GM12878 (cell line): ENCODE data around the gene N4BP2L2. TPM values are rescaled to one million over a fixed set of nuclear protein-coding genes. Genes with fewer than 3 reads are reported as not detected.

Experiments used
- ATAC-seq: fragments of 200-7000 bp; cut with Tn5 transposase; 3 replicates; pipeline ENCODE4 v1.9.1; 2020; ENCODE audit warnings: mild to moderate bottlenecking, moderate library complexity
- BruUV-seq: library from RNA; stranded (reverse); fragments of 400-500 nt; replicated peaks from 2 replicates; lab custom pipeline; 2021; lab: Mats Ljungman, UMichigan
- CTCF ChIA-PET: fragments of 300-600 bp; sonication (Branson Sonifier 250); formaldehyde crosslinking; extraction: SDS; loops from one replicate; lab custom pipeline; 2021; ENCODE audit warnings: inconsistent platforms; lab: Yijun Ruan, JAX
- POLR2A ChIA-PET: fragments of 350-600 bp; formaldehyde crosslinking; extraction: SDS; loops from one replicate; lab custom pipeline; 2021; ENCODE audit warnings: inconsistent platforms; lab: Charles Lee
- RAD21 ChIA-PET: fragments of 300-600 bp; sonication (Branson Sonifier 250); formaldehyde crosslinking; loops from one replicate; lab custom pipeline; 2023; ENCODE audit warnings: antibody characterized with exemption; ENCODE audit not compliant: unreplicated experiment; lab: Charles Lee
- SMC1A ChIA-PET: fragments of 300-600 bp; sonication (Branson Sonifier 250); formaldehyde crosslinking; loops from one replicate; lab custom pipeline; 2023; ENCODE audit not compliant: unreplicated experiment, uncharacterized antibody; lab: Charles Lee
- DNase-seq: peaks from one replicate; pipeline ENCODE4 v3.0.0-alpha.2; 2011; ENCODE audit warnings: low read depth, low spot score
- FAIRE-seq: peaks from 3 replicates; lab custom pipeline; 2011; peaks lifted over from hg19 to GRCh38; lab: Jason Lieb, UNC
- H2AFZ ChIP-seq: 2 replicates; pipeline ENCODE4 v1.6.0; 2011; ENCODE audit warnings: low read depth, low read length, control low read depth; ENCODE audit not compliant: control insufficient read depth
- H3K27ac ChIP-seq: 2 replicates; pipeline ENCODE4 v1.5.1; 2011; ENCODE audit warnings: control low read depth; ENCODE audit not compliant: control insufficient read depth, insufficient read depth
- H3K27me3 ChIP-seq, 2 experiments: replicated peaks in 1 of 2; 2 replicates each; pipeline versions ENCODE4 v1.6.0 to v1.6.1; 2011; ENCODE audit warnings: low read length in 1 of 2; ENCODE audit not compliant: control insufficient read depth in 2 of 2, insufficient read depth in 2 of 2
- H3K36me3 ChIP-seq, 2 experiments: 2 replicates each; pipeline ENCODE4 v1.5.1; 2011; ENCODE audit warnings: low read length in 1 of 2; ENCODE audit not compliant: control insufficient read depth in 2 of 2, insufficient read depth in 2 of 2
- H3K4me1 ChIP-seq: 2 replicates; pipeline ENCODE4 v1.6.1; 2011; ENCODE audit warnings: mild to moderate bottlenecking, low read length, moderate library complexity, mixed read lengths; ENCODE audit not compliant: control insufficient read depth, insufficient read depth
- H3K4me2 ChIP-seq: 2 replicates; pipeline ENCODE4 v1.6.0; 2011; ENCODE audit warnings: control low read depth; ENCODE audit not compliant: control insufficient read depth, insufficient read depth
- H3K4me3 ChIP-seq: fragments of 200-600 bp; sonication (generic); 2 replicates; pipeline ENCODE4 v1.5.1; 2016
- H3K79me2 ChIP-seq: 2 replicates; pipeline ENCODE4 v1.6.0; 2011; ENCODE audit warnings: low read length; ENCODE audit not compliant: control insufficient read depth, insufficient read depth
- H3K9ac ChIP-seq: 2 replicates; pipeline ENCODE4 v1.8.0; 2011; ENCODE audit warnings: low read length, control low read depth, mixed read lengths; ENCODE audit not compliant: control insufficient read depth, insufficient read depth
- H3K9me3 ChIP-seq: replicated peaks from 3 replicates; pipeline ENCODE4 v1.5.1; 2011; ENCODE audit warnings: mild to moderate bottlenecking, low read length; ENCODE audit not compliant: control insufficient read depth, insufficient read depth
- H4K20me1 ChIP-seq: 2 replicates; pipeline ENCODE4 v1.6.0; 2011; ENCODE audit not compliant: control insufficient read depth, insufficient read depth
- CHD4 ChIP-seq: fragments of 200-600 bp; sonication (generic); IDR thresholded peaks from 2 replicates; pipeline ENCODE4 v1.6.1; 2016; ENCODE audit warnings: mild to moderate bottlenecking
- JUNB ChIP-seq: IDR thresholded peaks from 2 replicates; pipeline ENCODE4 v1.6.1; 2016; ENCODE audit warnings: antibody characterized with exemption, mild to moderate bottlenecking
- NR2C1 ChIP-seq: fragments of 450-650 bp; IDR thresholded peaks from 2 replicates; pipeline ENCODE4 v1.6.1; 2017; ENCODE audit warnings: antibody characterized with exemption, mild to moderate bottlenecking, moderate library complexity
- NRF1 ChIP-seq: conservative IDR thresholded peaks from 2 replicates; pipeline ENCODE4 v1.6.1; 2011; ENCODE audit warnings: mild to moderate bottlenecking, low read depth, low read length, improper control_type of control experiment
- POLR2AphosphoS5 ChIP-seq: IDR thresholded peaks from 2 replicates; pipeline ENCODE4 v1.6.1; 2011; ENCODE audit warnings: mild to moderate bottlenecking, low read length, inconsistent platforms
- SPI1 ChIP-seq: IDR thresholded peaks from 2 replicates; pipeline ENCODE4 v1.6.1; 2011; ENCODE audit warnings: low read depth, mild to moderate bottlenecking, low read length, moderate library complexity, borderline replicate concordance; ENCODE audit not compliant: insufficient read depth
- TARDBP ChIP-seq: IDR thresholded peaks from 2 replicates; pipeline ENCODE4 v1.6.1; 2016; ENCODE audit warnings: borderline replicate concordance
- USF2 ChIP-seq: IDR thresholded peaks from 2 replicates; pipeline ENCODE4 v1.6.1; 2011; ENCODE audit warnings: low read depth, low read length, improper control_type of control experiment, borderline replicate concordance
- WGBS: methylation state at CpG from one replicate; pipeline ENCODE4 v1.1.6; 2016; ENCODE audit warnings: low lambda C conversion rate; ENCODE audit not compliant: insufficient replicate concordance, insufficient coverage; ENCODE audit errors: missing lambda C conversion rate; 5-methylcytosine and 5-hydroxymethylcytosine counted together
- in situ Hi-C: fragments of 300-500 bp; cut with MboI; formaldehyde crosslinking; loops from 9 replicates; pipeline ENCODE4 v1.14.3; 2018; ENCODE audit warnings: mixed read lengths
- intact Hi-C: fragments of 100-400 bp; cut with micrococcal nuclease; formaldehyde crosslinking; loops from one replicate; pipeline ENCODE4 v1.14.2; 2022; ENCODE audit not compliant: unreplicated experiment
- polyA plus RNA-seq, 11 experiments: library from polyadenylated mRNA; depleted of rRNA in 4 of 11; unstranded in 6 of 11; stranded (reverse) in 5 of 11; fragments of >200 nt; fragmentation: Nextera tagmentation in 4 of 11; fragmentation: Illumina TruSeq in 1 of 11; extraction: Ambion mirVana in 4 of 11; extraction: Trizol in 1 of 11; gene quantifications; 1 replicate in 1 of 11; 2 replicates in 10 of 11; pipeline versions ENCODE4 v1.2.1 to v1.2.3, GENCODE V29; 2011 to 2016; ENCODE audit warnings: inconsistent platforms in 2 of 11, missing spikeins in 2 of 11, low read depth in 1 of 11
- total RNA-seq, 4 experiments: library from RNA; depleted of rRNA in 3 of 4; stranded (reverse); fragments of >200 nt in 3 of 4; fragmentation: Illumina TruSeq in 1 of 4; extraction: Trizol in 1 of 4; gene quantifications; 2 replicates each; pipeline versions ENCODE4 v1.2.1 to v1.2.3, GENCODE V29; 2013 to 2021
- TF ChIP-seq, protein P1 (sequence below): fragments of 450-650 bp; formaldehyde crosslinking; IDR thresholded peaks from 2 replicates; pipeline ENCODE4 v1.4.0; 2020; ENCODE audit warnings: mild to moderate bottlenecking, moderate library complexity
- TF ChIP-seq, protein P2 (sequence below): IDR thresholded peaks from 2 replicates; pipeline ENCODE4 v1.6.1; 2011; ENCODE audit warnings: borderline replicate concordance, low read depth, mild to moderate bottlenecking, moderate library complexity, mixed read lengths, low read length; ENCODE audit not compliant: insufficient read depth; ENCODE audit errors: extremely low read length

Gene N4BP2L2
- total and polyA plus RNA-seq, 10 of the 15 experiments (the other 5 are each of a cell fraction or from before 2014, with no cell fraction given): 41.7 to 87.1 (median 61.2) TPM

DNA sequence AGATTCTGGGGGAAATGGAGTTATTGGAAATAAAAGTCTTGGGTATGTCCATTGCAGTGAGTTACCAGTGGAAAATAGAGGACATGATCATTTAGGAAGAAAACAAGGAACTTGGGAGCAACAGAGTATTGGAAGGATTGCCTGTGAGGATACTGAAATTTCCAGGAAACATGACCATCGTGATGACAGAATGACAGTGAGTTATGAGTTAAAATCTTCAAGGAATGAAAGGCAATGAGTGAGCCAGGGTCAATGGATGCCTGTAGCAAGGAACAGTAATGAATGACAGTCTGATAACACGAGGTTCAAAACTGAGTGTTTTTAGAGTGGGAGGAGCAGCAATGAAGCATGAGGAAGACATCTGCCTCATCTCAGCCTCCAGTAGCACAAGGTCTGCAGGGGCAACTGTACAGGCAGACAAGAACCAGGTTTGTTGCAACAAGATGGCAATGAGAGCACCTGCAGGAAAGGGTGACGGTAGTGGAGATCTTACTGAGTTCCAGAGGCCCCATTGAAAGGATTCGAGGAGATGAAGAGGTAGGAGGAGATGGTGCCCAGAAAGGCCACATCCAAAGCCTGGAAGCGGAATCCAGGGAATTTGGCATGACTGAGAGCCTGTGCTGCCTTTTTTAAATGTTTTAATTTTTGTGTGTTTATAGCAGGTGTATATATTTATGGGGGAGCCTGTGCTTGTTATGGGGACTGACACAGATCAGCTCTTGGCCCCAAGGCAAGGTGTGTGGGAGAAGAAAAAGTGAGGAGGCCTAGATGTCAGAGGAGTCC lies 154.6 kb downstream of the N4BP2L2 start:
- CTCF ChIA-PET: interaction anchor here (1.5 kb wide), 1 partner anchor 197 kb away, joined by 9 read pairs; no protein-coding TSS in a partner anchor
- H2AFZ ChIP-seq: no peak overlapping the region
- H3K4me2 ChIP-seq: no peak overlapping the region
- WGBS: 96% methylated on average over 5 of the region's 5 CpGs
- no peaks in the 10 kb centered on the region for H3K9me3 ChIP-seq
- no peaks in the 10 kb centered on the region for H3K79me2 ChIP-seq
- ATAC-seq (no peak), FAIRE-seq (no peak), DNase-seq (no peak)
- no peaks in the 10 kb centered on the region for H3K4me1 ChIP-seq
- no peaks in the 10 kb centered on the region for H3K27me3 ChIP-seq
- H3K4me3 ChIP-seq: no peak overlapping the region
- intact Hi-C loops: no loop called here
- H3K27ac ChIP-seq: no peak overlapping the region
- TF ChIP-seq, protein P1, sequence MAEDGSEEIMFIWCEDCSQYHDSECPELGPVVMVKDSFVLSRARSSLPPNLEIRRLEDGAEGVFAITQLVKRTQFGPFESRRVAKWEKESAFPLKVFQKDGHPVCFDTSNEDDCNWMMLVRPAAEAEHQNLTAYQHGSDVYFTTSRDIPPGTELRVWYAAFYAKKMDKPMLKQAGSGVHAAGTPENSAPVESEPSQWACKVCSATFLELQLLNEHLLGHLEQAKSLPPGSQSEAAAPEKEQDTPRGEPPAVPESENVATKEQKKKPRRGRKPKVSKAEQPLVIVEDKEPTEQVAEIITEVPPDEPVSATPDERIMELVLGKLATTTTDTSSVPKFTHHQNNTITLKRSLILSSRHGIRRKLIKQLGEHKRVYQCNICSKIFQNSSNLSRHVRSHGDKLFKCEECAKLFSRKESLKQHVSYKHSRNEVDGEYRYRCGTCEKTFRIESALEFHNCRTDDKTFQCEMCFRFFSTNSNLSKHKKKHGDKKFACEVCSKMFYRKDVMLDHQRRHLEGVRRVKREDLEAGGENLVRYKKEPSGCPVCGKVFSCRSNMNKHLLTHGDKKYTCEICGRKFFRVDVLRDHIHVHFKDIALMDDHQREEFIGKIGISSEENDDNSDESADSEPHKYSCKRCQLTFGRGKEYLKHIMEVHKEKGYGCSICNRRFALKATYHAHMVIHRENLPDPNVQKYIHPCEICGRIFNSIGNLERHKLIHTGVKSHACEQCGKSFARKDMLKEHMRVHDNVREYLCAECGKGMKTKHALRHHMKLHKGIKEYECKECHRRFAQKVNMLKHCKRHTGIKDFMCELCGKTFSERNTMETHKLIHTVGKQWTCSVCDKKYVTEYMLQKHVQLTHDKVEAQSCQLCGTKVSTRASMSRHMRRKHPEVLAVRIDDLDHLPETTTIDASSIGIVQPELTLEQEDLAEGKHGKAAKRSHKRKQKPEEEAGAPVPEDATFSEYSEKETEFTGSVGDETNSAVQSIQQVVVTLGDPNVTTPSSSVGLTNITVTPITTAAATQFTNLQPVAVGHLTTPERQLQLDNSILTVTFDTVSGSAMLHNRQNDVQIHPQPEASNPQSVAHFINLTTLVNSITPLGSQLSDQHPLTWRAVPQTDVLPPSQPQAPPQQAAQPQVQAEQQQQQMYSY (CRISPR knock-in tag): no peak
- TF ChIP-seq NRF1: no peak
- no peak for TF ChIP-seq TARDBP
- no peak for TF ChIP-seq CHD4
- no peak for TF ChIP-seq POLR2AphosphoS5
- TF ChIP-seq SPI1: no peak
- TF ChIP-seq NR2C1: no peak
- TF ChIP-seq, protein P2, sequence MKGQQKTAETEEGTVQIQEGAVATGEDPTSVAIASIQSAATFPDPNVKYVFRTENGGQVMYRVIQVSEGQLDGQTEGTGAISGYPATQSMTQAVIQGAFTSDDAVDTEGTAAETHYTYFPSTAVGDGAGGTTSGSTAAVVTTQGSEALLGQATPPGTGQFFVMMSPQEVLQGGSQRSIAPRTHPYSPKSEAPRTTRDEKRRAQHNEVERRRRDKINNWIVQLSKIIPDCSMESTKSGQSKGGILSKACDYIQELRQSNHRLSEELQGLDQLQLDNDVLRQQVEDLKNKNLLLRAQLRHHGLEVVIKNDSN: no peak
- TF ChIP-seq JUNB: no peak
- no peak for TF ChIP-seq USF2
- H3K36me3 ChIP-seq: peaks cover 3 to 15% of the 10 kb centered on the region in 2 experiments
- RAD21 ChIA-PET: no interaction called here
- in situ Hi-C loops: no loop called here
- no peak overlapping the region for H3K9ac ChIP-seq
- no peaks in the 10 kb centered on the region for H4K20me1 ChIP-seq
- SMC1A ChIA-PET: interaction anchor here (1.6 to 1.7 kb wide), 2 partner anchors 15 to 44 kb away, joined by 3 to 5 read pairs; partner anchors contain the start of gene N4BP2L1
- POLR2A ChIA-PET: no interaction called here
- BruUV-seq: no TSS peak
